GM18951 (cell line): ENCODE measurements around the gene JSRP1.
A peak's percentile ranks its signal among the peaks of the same experiment; 100 is the strongest.

Source experiments
- POLR2A ChIP-seq: IDR thresholded peaks from 4 replicates; pipeline ENCODE4 v1.6.1; 2011; ENCODE audit warnings: mild to moderate bottlenecking; ENCODE audit not compliant: insufficient read length, insufficient read depth; ENCODE audit errors: extremely low read depth
- in situ Hi-C: fragments of 300-500 bp; cut with MboI; formaldehyde crosslinking; loops from one replicate; pipeline ENCODE4 v1.12.0; 2022; ENCODE audit warnings: low sequenced_read_pairs, mixed read lengths, inconsistent platforms; ENCODE audit not compliant: unreplicated experiment

Gene JSRP1

GRCh38 chr19:2252055-2252796 is 4.0 kb downstream of the JSRP1 start:
- in situ Hi-C loops = no loop called here
- no peak for TF ChIP-seq POLR2A

GRCh38 chr19:2251106-2252054 is 4.8 kb downstream of the JSRP1 start:
- TF ChIP-seq POLR2A = no peak
- in situ Hi-C loops = no loop called here

GRCh38 chr19:2250766-2251105 is 5.5 kb downstream of the JSRP1 start:
- in situ Hi-C loops = no loop called here
- no peak for TF ChIP-seq POLR2A

- no peak for TF ChIP-seq POLR2A
- in situ Hi-C loops = no loop called here
Observed at GRCh38 chr19:2249880-2250765, 6.1 kb downstream of the JSRP1 start.

- in situ Hi-C loops = no loop called here
- TF ChIP-seq POLR2A = peak; percentile 10
Observed at GRCh38 chr19:2249010-2249866, 7.0 kb downstream of the JSRP1 start, which contains the start of gene AMH. AMH (plus strand) TSS chr19:2249323; CDS start chr19:2249333, 10 bp downstream.

- in situ Hi-C loops = no loop called here
- no peak for TF ChIP-seq POLR2A
Observed at GRCh38 chr19:2248136-2249009, 7.8 kb downstream of the JSRP1 start.

GRCh38 chr19:2247433-2248101 is 8.7 kb downstream of the JSRP1 start:
- in situ Hi-C loops = no loop called here
- no peak for TF ChIP-seq POLR2A

- in situ Hi-C loops = no loop called here
Observed at GRCh38 chr19:2246801-2247361, 9.3 kb downstream of the JSRP1 start.

GRCh38 chr19:2246014-2246620 is 10.1 kb downstream of the JSRP1 start:
- in situ Hi-C loops = no loop called here
- TF ChIP-seq POLR2A = no peak

More at GRCh38 chr19:2246801-2247361, 9.3 kb downstream of the JSRP1 start:
- TF ChIP-seq POLR2A = no peak

GRCh38 chr19:2245273-2245672 is 10.9 kb downstream of the JSRP1 start:
- TF ChIP-seq POLR2A = no peak
- in situ Hi-C loops = no loop called here

GRCh38 chr19:2244486-2244885 is 11.7 kb downstream of the JSRP1 start:
- in situ Hi-C loops = no loop called here
- TF ChIP-seq POLR2A = no peak
